Uterus (tissue), 4 donors: Measurements from ENCODE around the gene PALD1. TPM values are rescaled to one million over a fixed set of nuclear protein-coding genes. Genes with fewer than 3 reads are reported as not detected.

ENCODE experiments used
- DNase-seq, 2 donors: peaks; one replicate each; pipeline ENCODE4 v3.0.0-alpha.2; 2019 to 2020
- H3K27ac ChIP-seq, 2 donors: fragments of 200-600 bp; sonication (generic); 1 replicate in 1 of 2; 2 replicates in 1 of 2; pipeline ENCODE4 v1.5.1; 2016 to 2018
- H3K27me3 ChIP-seq, 2 donors: fragments of 200-600 bp; sonication (generic); one replicate each; pipeline ENCODE4 v1.5.1; 2018 to 2019; ENCODE audit warnings: control low read depth in 1 of 2
- H3K36me3 ChIP-seq, 2 donors: fragments of 200-600 bp; sonication (generic); one replicate each; pipeline ENCODE4 v1.5.1; 2019; ENCODE audit warnings: control low read depth in 1 of 2
- H3K4me1 ChIP-seq, 2 donors: fragments of 200-600 bp; sonication (generic); one replicate each; pipeline ENCODE4 v1.5.1; 2018 to 2019; ENCODE audit warnings: control low read depth in 1 of 2
- H3K4me3 ChIP-seq, 2 donors: fragments of 200-600 bp; sonication (generic); 1 replicate in 1 of 2; 2 replicates in 1 of 2; pipeline ENCODE4 v1.5.1; 2018 to 2019; ENCODE audit warnings: mild to moderate bottlenecking in 1 of 2
- H3K9me3 ChIP-seq, 2 donors: fragments of 200-600 bp; sonication (generic); one replicate each; pipeline ENCODE4 v1.5.1; 2019; ENCODE audit warnings: control low read depth in 1 of 2
- CTCF ChIP-seq, 4 experiments: fragments of 200-600 bp in 2 of 4; fragments of 450-650 bp in 2 of 4; sonication (generic) in 2 of 4; IDR thresholded peaks; one replicate each; pipeline ENCODE4 v1.5.1; 2016 to 2019; ENCODE audit warnings: antibody characterized with exemption in 4 of 4, mild to moderate bottlenecking in 2 of 4, moderate library complexity in 1 of 4
- POLR2A ChIP-seq, 2 donors: fragments of 450-650 bp; IDR thresholded peaks; one replicate each; pipeline ENCODE4 v1.6.1; 2016; ENCODE audit warnings: antibody characterized with exemption in 2 of 2, mild to moderate bottlenecking in 1 of 2, moderate library complexity in 1 of 2
- intact Hi-C: fragments of 100-400 bp; cut with DNase I; formaldehyde crosslinking; loops from one replicate; pipeline ENCODE4 v1.15.1; 2023; ENCODE audit warnings: low total_unique reads
- total RNA-seq, 4 donors: library from RNA; depleted of rRNA in 3 of 4; stranded (reverse); fragments of >200 nt in 3 of 4; gene quantifications; one replicate each; pipeline versions ENCODE4 v1.1.0 to v1.2.4, GENCODE V29; 2014 to 2023
- donor health status: DM: yes; HTN: yes; CAD: no.

PALD1 gene
- total RNA-seq, 4 donors from 2014 or later, result 1.8 to 21.6 (median 10.3) TPM

- TF ChIP-seq CTCF (IDR thresholded peaks at IDR 0.05), result no peak
- TF ChIP-seq POLR2A (IDR thresholded peaks at IDR 0.05), result no peak
- intact Hi-C loops, result no loop called here
- Histone ChIP-seq H3K27ac (no peak overlapping the region), H3K36me3 (no peaks in the 10 kb centered on the region), H3K4me1 (no peaks in the 10 kb centered on the region), H3K27me3 (no peaks in the 10 kb centered on the region), H3K9me3 (no peaks in the 10 kb centered on the region), H3K4me3 (no peak overlapping the region)
- DNase-seq, result no peak
These were observed 90.4 kb downstream of the PALD1 start for GRCh38 chr10:70568781-70569495.

GRCh38 chr10:70571236-70571635 lies 92.7 kb downstream of the PALD1 start:
- Histone ChIP-seq H3K4me3 (no peak overlapping the region), H3K27ac (no peak overlapping the region), H3K4me1 (no peaks in the 10 kb centered on the region), H3K27me3 (no peaks in the 10 kb centered on the region), H3K9me3 (no peaks in the 10 kb centered on the region), H3K36me3 (no peaks in the 10 kb centered on the region)
- TF ChIP-seq POLR2A (IDR thresholded peaks at IDR 0.05) (no peak), CTCF (IDR thresholded peaks at IDR 0.05) (no peak)
- no peak for DNase-seq
- intact Hi-C loops, result no loop called here

- intact Hi-C loops, result no loop called here
- H3K4me1 ChIP-seq, result no peaks in the 10 kb centered on the region
- no peak overlapping the region for H3K27ac ChIP-seq
- no peak for DNase-seq
- TF ChIP-seq CTCF (IDR thresholded peaks at IDR 0.05) (no peak), POLR2A (IDR thresholded peaks at IDR 0.05) (no peak)
- no peaks in the 10 kb centered on the region for H3K27me3 ChIP-seq
- H3K36me3 ChIP-seq, result no peaks in the 10 kb centered on the region
- H3K4me3 ChIP-seq, result no peak overlapping the region
- H3K9me3 ChIP-seq, result no peaks in the 10 kb centered on the region
These were observed 93.3 kb downstream of the PALD1 start for GRCh38 chr10:70571636-70572439.

- Histone ChIP-seq H3K4me3 (no peak overlapping the region), H3K27me3 (no peaks in the 10 kb centered on the region), H3K9me3 (no peaks in the 10 kb centered on the region), H3K27ac (no peak overlapping the region), H3K4me1 (no peaks in the 10 kb centered on the region), H3K36me3 (no peaks in the 10 kb centered on the region)
- intact Hi-C loops, result no loop called here
- TF ChIP-seq CTCF (IDR thresholded peaks at IDR 0.05), result no peak
- TF ChIP-seq POLR2A (IDR thresholded peaks at IDR 0.05), result no peak
- DNase-seq, result no peak
These were observed 95.3 kb downstream of the PALD1 start for GRCh38 chr10:70573599-70574506.
